HG03354 (cell line): ENCODE data around the gene KRTAP5-4.
A peak's percentile ranks its signal among the peaks of the same experiment; 100 is the strongest.
"Not testable (repeated sequence)": the region's sequence is repeated elsewhere in the genome, so short reads cannot be mapped to it uniquely, and the experiment has no call there.

Experiments used
- ATAC-seq: cut with Tn5 transposase; IDR thresholded peaks from one replicate; pipeline ENCODE4 v1.9.1; 2021; ENCODE audit warnings: mild to moderate bottlenecking; ENCODE audit not compliant: unreplicated experiment, poor library complexity, severe bottlenecking

KRTAP5-4 gene

GRCh38 chr11:1575756-1576155, 46.2 kb downstream of the KRTAP5-4 start:
- ATAC-seq, result not testable (repeated sequence)

- no peak for ATAC-seq
Observed at GRCh38 chr11:1574933-1575242, 47.0 kb downstream of the KRTAP5-4 start.

- peak; percentile 53 for ATAC-seq
Observed at GRCh38 chr11:1574238-1574932, 47.6 kb downstream of the KRTAP5-4 start.

- ATAC-seq, result no peak
Observed at GRCh38 chr11:1573903-1574237, 48.1 kb downstream of the KRTAP5-4 start.

- no peak for ATAC-seq
Observed at GRCh38 chr11:1573077-1573902, 48.6 kb downstream of the KRTAP5-4 start.

GRCh38 chr11:1572197-1573076, 49.5 kb downstream of the KRTAP5-4 start, which contains the start of gene DUSP8:
Gene DUSP8 (minus strand): TSS chr11:1572271. CDS start chr11:1565826, 6,445 bp downstream.
- ATAC-seq, result peak; percentile 62

GRCh38 chr11:1571760-1572196, 50.2 kb downstream of the KRTAP5-4 start:
- no peak for ATAC-seq
